SK-N-MC (cell line): ENCODE results near the gene PHETA1.

Experiments used
- DNase-seq: peaks from one replicate; pipeline ENCODE4 v3.0.0-alpha.2; 2011; ENCODE audit warnings: low read depth, low spot score
- H3K27ac ChIP-seq: fragments of 200-600 bp; sonication (generic); 2 replicates; pipeline ENCODE4 v1.5.1; 2016; ENCODE audit warnings: mixed run types
- H3K36me3 ChIP-seq: fragments of 200-600 bp; sonication (generic); 2 replicates; pipeline ENCODE4 v1.6.1; 2017; ENCODE audit warnings: antibody characterized with exemption, low read length, mixed read lengths; ENCODE audit not compliant: insufficient read depth
- H3K4me3 ChIP-seq: fragments of 200-600 bp; sonication (generic); 2 replicates; pipeline ENCODE4 v1.5.1; 2016
- H3K9ac ChIP-seq: fragments of 200-600 bp; sonication (generic); 2 replicates; pipeline ENCODE4 v1.8.0; 2017; ENCODE audit warnings: mixed run types, mixed read lengths; ENCODE audit not compliant: insufficient read length
- H3K9me3 ChIP-seq: fragments of 200-600 bp; sonication (generic); 2 replicates; pipeline ENCODE4 v1.6.1; 2017; ENCODE audit warnings: low read depth, mild to moderate bottlenecking, antibody characterized with exemption, low read length, moderate library complexity, mixed read lengths
- EZH2 ChIP-seq: fragments of 200-600 bp; sonication (generic); IDR thresholded peaks from one replicate; pipeline ENCODE4 v1.6.1; 2017; ENCODE audit warnings: antibody characterized with exemption
- FOXP2 ChIP-seq: optimal IDR thresholded peaks from 2 replicates; pipeline ENCODE3; 2011; ENCODE audit warnings: mild to moderate bottlenecking, moderate library complexity; ENCODE audit not compliant: insufficient read depth; ENCODE audit errors: extremely low read length, control extremely low read depth
- POLR2AphosphoS5 ChIP-seq: IDR thresholded peaks from 2 replicates; pipeline ENCODE4 v1.6.1; 2012; ENCODE audit warnings: mild to moderate bottlenecking, low read depth, low read length, borderline replicate concordance

PHETA1 gene

DNA sequence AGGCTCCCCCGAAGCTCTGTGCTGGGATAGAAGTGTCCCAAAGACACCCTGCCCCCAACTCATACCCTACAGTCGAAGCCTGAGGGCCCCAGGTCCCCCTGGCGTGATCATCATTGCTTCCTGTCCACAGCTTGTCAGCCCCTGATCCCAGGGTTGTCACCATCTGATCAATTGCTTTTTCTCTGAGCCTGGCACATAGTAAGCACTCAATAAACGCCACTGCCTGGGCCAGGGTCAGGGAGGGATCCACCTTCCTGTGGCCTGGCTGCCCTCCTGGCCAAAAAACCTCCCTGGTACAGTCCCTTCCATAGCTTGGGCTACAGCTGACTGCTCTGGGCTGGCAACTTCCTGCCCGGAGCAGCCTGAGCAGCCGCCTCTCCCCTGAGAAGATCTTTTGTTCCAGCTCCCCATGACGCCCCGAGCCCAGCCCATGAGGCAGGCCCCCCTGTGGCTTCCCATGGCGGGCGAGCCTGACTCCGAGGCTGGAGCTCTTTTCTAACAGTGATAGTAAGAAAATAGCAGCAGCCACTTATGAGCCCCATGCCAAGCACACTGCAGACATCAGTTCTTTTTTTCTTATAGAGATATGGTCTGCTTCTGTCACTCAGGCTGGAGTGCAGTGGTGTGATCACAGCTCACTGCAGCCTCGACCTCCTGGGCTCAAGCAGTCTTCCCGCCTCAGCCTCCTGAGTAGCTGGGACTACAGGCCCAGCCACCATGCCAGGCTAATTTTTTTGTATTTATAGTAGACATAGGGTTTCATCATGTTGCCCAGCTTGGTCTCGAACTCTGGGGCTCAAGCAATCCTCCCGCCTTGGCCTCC is 43.3 kb upstream of the PHETA1 start:
- DNase-seq, result no peak
- Histone ChIP-seq H3K36me3 (peaks cover 8% of the 10 kb centered on the region; the same call in 1 of the 2 replicates), H3K4me3 (peak overlapping the region; percentile 68), H3K9ac (peak overlapping the region; percentile 14), H3K9me3 (no peaks in the 10 kb centered on the region), H3K27ac (peak overlapping the region; percentile 96)
- TF ChIP-seq EZH2, result no peak
- TF ChIP-seq POLR2AphosphoS5, result peak; percentile 43
- no peak for TF ChIP-seq FOXP2

DNA sequence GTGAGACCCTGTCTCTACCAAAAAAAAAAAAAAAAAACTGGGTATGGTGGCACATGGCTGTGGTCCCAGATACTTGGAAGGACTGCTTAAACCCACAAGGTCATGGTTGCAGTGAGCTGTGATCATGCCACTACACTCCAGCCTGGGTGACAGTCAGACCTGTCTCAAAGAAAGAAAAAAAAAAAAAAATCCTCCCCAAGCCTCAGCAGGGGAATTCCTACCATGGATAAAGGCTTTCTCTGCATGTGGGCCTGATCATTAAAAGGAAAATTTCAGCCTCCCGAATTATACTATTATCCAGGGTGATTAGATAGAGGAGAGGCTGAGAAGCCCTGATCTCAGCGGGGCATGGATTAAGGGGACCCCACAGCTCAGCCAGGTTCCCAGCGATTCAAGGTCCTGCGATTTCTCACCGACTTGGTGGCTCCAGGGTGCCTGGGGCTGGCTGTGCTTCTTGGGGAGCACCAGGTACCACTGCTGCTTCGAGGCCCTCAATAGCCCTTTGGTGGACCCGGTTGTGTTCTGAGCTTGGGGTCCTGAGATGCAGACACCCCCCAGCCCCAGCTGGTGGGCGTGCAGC is 42.4 kb upstream of the PHETA1 start:
- Histone ChIP-seq H3K4me3 (peak overlapping the region; percentile 68), H3K9ac (no peak overlapping the region), H3K9me3 (no peaks in the 10 kb centered on the region), H3K27ac (peak overlapping the region; percentile 96), H3K36me3 (peaks cover 3% of the 10 kb centered on the region; the same call in 1 of the 2 replicates)
- TF ChIP-seq EZH2 (no peak), POLR2AphosphoS5 (no peak), FOXP2 (no peak)
- DNase-seq, result no peak

DNA sequence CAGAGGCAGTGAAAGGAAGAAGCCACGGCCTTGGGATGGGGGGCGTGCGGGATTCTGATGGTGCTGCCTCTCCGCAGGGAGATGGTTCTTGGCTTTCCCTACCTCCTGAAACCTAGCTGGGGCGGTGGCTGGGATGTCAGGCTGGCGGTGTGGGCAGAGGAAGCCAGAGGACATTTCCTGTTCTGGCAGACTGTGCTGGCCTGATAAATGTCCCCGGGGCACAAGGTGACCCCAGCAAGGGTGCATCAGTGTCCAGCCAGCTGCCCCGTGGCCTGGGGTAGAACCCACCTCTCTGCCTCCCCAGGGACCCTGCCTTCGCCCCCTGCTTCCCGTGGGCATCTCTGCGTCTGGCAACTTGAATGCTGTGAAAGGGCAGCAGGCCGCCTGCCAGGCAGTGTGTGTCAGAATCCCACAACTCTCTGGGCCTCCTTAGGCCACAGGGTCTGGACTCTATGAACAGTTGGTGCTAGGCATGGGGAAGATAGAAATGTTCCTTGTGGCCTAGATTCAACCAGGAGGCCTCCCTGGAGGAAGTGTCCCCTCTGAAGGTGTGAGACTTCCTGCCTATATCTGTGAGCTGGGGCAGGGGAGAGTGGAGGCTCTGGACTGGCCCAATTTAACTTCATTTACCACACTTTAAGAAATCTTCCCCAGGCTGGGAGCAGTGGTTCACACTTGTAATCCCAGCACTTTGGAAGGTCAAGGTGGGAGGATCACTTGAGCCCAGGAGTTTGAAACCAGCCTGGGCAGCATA is 41.7 kb upstream of the PHETA1 start:
- Histone ChIP-seq H3K27ac (peak overlapping the region; percentile 96), H3K9ac (no peak overlapping the region)
- DNase-seq, result no peak

DNA sequence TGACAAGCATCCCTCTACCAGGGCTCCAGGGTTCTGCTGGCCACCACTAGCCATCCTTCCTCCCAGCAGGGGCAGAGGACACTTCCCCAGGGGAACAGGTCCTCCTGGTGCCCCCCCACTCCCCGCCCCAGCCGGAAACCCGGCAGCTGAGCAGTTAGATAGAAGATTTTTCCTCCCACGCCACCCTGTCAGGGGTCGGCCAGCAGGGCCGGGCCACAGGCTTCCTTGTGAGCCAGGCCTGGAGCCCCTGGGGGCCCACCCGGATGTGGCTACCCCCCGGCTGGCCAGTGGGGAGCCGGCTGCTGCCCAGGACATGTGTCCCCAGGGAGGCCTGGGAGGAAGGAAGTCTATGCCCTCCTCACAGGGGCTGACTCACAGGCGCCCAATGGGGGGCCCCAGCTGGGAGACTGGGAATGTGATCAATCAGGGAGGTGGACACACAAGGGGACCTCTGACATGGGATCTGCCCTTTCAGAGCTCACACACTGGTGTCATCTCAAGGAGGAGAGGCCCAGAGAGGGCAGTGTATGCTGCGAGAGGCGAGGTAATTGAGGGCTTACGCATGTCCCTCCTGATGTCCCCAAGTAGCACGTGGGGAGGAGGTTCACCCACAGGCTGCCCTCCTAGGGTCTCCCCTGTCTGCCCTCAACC is 41.0 kb upstream of the PHETA1 start:
- Histone ChIP-seq H3K27ac (peak overlapping the region; percentile 96), H3K4me3 (peak overlapping the region; percentile 92), H3K9me3 (no peaks in the 10 kb centered on the region), H3K9ac (peak overlapping the region; percentile 50), H3K36me3 (no peaks in the 10 kb centered on the region)
- no peak for DNase-seq
- TF ChIP-seq FOXP2 (no peak), EZH2 (no peak), POLR2AphosphoS5 (no peak; the same call in none of the 2 replicates)

More for the DNA sequence above, 41.7 kb upstream of the PHETA1 start:
- H3K9me3 ChIP-seq, result no peaks in the 10 kb centered on the region
- peak overlapping the region; percentile 92 for H3K4me3 ChIP-seq
- TF ChIP-seq FOXP2 (no peak), POLR2AphosphoS5 (no peak), EZH2 (no peak)
- no peaks in the 10 kb centered on the region; the same call in 1 of the 2 replicates for H3K36me3 ChIP-seq

DNA sequence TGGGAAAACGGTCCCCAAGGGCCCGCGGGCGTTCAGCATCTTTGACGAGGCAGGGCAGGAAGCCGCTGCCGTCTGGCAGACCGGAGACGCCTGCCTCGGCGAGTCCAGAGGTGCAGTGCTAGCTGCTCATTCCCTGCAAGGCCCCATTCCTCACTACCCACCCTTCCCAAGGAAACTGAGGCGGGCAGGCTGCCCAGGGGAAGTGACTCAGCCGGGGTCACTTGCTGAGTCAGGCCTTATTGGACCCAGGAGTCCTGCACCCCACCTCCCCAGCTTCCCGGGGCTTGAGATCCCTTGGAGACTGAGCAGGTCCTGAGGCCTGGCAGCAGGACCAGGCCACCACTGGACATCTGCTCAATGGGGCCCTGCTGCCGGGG is 40.5 kb upstream of the PHETA1 start:
- DNase-seq, result no peak
- Histone ChIP-seq H3K9ac (peak overlapping the region; percentile 50), H3K36me3 (no peaks in the 10 kb centered on the region), H3K4me3 (peak overlapping the region; percentile 92), H3K9me3 (no peaks in the 10 kb centered on the region), H3K27ac (peak overlapping the region; percentile 96)
- TF ChIP-seq FOXP2 (no peak), EZH2 (no peak), POLR2AphosphoS5 (no peak)

DNA sequence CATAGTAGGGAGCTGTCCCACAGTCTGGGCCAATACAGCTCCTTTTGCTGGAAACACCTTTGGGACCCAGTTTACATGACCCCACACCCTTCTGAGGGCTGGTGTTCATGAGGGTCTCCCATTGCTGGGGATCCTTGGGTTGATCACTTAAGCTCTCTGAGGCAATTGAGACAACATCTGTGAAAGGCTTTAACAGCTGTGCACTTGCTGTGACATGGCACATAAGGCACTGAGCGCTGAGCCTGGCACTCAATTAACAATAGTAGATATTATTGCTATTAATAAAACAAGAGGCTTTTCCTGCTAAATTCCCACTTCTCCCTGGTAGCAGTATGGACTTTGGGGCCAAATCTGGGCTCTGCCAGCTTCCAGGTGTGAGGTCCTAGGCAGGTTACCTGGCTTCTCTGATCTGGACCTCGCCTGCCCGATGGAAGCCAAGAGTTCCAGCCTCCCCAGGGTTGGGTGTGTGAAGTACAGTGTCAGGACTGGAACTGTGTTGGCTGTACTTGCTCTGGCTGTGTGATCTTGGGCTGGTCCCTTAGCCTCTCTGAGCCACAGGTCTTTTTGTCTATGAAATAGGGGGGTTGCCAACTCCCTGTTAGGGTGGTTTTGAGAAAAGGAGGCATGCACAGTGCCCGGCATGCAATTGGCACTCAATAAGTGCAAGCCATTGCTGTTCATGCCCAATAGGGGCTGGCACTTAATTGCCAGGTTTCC is 39.9 kb upstream of the PHETA1 start:
- no peak for DNase-seq
- Histone ChIP-seq H3K27ac (peak overlapping the region; percentile 96), H3K9ac (peak overlapping the region; percentile 54), H3K36me3 (no peaks in the 10 kb centered on the region), H3K4me3 (peak overlapping the region; percentile 92), H3K9me3 (no peaks in the 10 kb centered on the region)
- no peak for TF ChIP-seq POLR2AphosphoS5

DNA sequence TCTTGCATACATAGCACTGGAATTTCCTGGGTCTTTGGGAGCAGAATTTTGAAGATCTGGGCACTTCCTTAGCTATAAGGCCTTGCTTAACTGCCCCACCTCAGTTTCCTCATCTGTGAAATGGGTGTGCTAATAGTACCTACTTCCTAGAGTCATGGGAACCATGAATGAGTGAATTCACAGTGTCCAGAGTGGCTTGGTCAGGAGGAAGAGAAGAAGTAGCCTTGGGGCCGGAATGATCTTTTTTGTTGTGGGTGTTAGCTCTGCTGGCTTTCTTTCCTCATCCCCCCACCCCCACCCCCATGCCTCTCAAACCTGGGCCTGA is 39.2 kb upstream of the PHETA1 start:
- peak overlapping the region; percentile 92 for H3K4me3 ChIP-seq
- H3K27ac ChIP-seq, result peak overlapping the region; percentile 96
- TF ChIP-seq FOXP2 (no peak), EZH2 (no peak), POLR2AphosphoS5 (no peak)
- H3K36me3 ChIP-seq, result no peaks in the 10 kb centered on the region
- no peaks in the 10 kb centered on the region for H3K9me3 ChIP-seq
- H3K9ac ChIP-seq, result no peak overlapping the region
- DNase-seq, result no peak
